Kidney epithelial cell (primary cell): ENCODE results near the gene LMX1B. TPM values are rescaled to one million over a fixed set of nuclear protein-coding genes. Genes with fewer than 3 reads are reported as not detected.

Experiments
- DNase-seq: peaks from one replicate; pipeline ENCODE4 v3.0.0-alpha.2; 2010; ENCODE audit warnings: low read depth
- H3K27me3 ChIP-seq: 2 replicates; pipeline ENCODE4 v1.6.0; 2011; ENCODE audit warnings: low read length; ENCODE audit not compliant: control insufficient read depth, insufficient read depth
- H3K36me3 ChIP-seq: 2 replicates; pipeline ENCODE4 v1.5.1; 2011; ENCODE audit warnings: low read length; ENCODE audit not compliant: control insufficient read depth, insufficient read depth
- H3K4me3 ChIP-seq: 2 replicates; pipeline ENCODE4 v1.5.1; 2011; ENCODE audit warnings: low read depth, mild to moderate bottlenecking, control low read depth, low read length
- CTCF ChIP-seq: IDR thresholded peaks from 2 replicates; pipeline ENCODE4 v1.5.1; 2011; ENCODE audit warnings: mild to moderate bottlenecking, moderate library complexity, low read length, control low read depth, inconsistent platforms; ENCODE audit not compliant: insufficient read depth, poor library complexity, severe bottlenecking
- total RNA-seq: library from RNA; depleted of rRNA; stranded (reverse); fragments of >200 nt; gene quantifications from 2 replicates; pipeline ENCODE4 v1.2.3, GENCODE V29; 2015

Gene LMX1B
- total RNA-seq, 1 donor from 2014 or later, result 2.6 TPM

GRCh38 chr9:126678989-126679388 is 65.3 kb downstream of the LMX1B start:
- no peaks in the 10 kb centered on the region for H3K36me3 ChIP-seq
- no peak for TF ChIP-seq CTCF
- H3K4me3 ChIP-seq, result no peak overlapping the region
- no peak for DNase-seq
- H3K27me3 ChIP-seq, result peaks cover 52% of the 10 kb centered on the region

GRCh38 chr9:126681336-126681735 is 67.6 kb downstream of the LMX1B start:
- DNase-seq, result no peak
- Histone ChIP-seq H3K27me3 (peaks cover 59% of the 10 kb centered on the region), H3K36me3 (no peaks in the 10 kb centered on the region), H3K4me3 (no peak overlapping the region)
- TF ChIP-seq CTCF, result no peak

- DNase-seq, result no peak
- Histone ChIP-seq H3K4me3 (no peak overlapping the region), H3K36me3 (no peaks in the 10 kb centered on the region), H3K27me3 (peaks cover 55% of the 10 kb centered on the region)
- TF ChIP-seq CTCF, result no peak
Observed at GRCh38 chr9:126682113-126682810, 68.5 kb downstream of the LMX1B start.

- Histone ChIP-seq H3K36me3 (no peaks in the 10 kb centered on the region), H3K4me3 (no peak overlapping the region), H3K27me3 (peaks cover 54% of the 10 kb centered on the region)
- TF ChIP-seq CTCF, result no peak
- DNase-seq, result no peak
Observed at GRCh38 chr9:126682928-126683697, 69.4 kb downstream of the LMX1B start.

- no peaks in the 10 kb centered on the region for H3K36me3 ChIP-seq
- peaks cover 57% of the 10 kb centered on the region for H3K27me3 ChIP-seq
- DNase-seq, result no peak
- no peak for TF ChIP-seq CTCF
- H3K4me3 ChIP-seq, result no peak overlapping the region
Observed at GRCh38 chr9:126683698-126684044, 69.9 kb downstream of the LMX1B start.
